NCI-H2227 (cell line): ENCODE data around the gene G6PC1.
"Not testable (repeated sequence)": the region's sequence is repeated elsewhere in the genome, so short reads cannot be mapped to it uniquely, and the experiment has no call there.

ENCODE experiments used
- DNase-seq: peaks from one replicate; lab custom pipeline; 2025; ENCODE audit not compliant: unreplicated experiment; lab: John Stamatoyannopoulos, UW

G6PC1 gene

DNA sequence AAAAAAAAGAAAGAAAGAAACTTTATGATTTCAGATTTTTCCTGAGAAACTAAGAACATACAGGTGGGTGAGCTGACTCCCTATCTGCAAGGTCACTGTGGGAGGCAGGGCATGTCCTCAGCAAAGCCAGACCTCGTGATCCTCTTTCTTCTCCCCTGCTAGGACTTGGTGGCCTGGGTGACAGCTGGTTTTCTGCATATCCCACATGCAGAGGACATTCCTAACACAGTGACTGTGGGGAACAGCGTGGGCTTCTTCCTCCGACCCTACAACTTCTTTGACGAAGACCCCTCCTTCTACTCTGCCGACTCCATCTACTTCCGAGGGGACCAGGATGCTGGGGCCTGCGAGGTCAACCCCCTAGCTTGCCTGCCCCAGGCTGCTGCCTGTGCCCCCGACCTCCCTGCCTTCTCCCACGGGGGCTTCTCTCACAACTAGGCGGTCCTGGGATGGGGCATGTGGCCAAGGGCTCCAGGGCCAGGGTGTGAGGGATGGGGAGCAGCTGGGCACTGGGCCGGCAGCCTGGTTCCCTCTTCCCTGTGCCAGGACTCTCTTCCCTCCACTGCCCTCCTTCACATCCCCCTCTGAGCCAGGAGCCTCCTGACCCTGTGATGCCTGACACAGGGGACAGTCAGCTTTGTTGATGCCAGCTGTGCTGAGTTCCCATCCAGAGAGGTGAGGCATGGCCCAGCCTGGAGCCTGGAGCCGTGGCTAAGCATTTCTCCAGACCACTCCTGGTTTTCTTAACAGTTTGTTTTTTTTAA, 26.5 kb upstream of the G6PC1 start:
- DNase-seq = not testable (repeated sequence)

DNA sequence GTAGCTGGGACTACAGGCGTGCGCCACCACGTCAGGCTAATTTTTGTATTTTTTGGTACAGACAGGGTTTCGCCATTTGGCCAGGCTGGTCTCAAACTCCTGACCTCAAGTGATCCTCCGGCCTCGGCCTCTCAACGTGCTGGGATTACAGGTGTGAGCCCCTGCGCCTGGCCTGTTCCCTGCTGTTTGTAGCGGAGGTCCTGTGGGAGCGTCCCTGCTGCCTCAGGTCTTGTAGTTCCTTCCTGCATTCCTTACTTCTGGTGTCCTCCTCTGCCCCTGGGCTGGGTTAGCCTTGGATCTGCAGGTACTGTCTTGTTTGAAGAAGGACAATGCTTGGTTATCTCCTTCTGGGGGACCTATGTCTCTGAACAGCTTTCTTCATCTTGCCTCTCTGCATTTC, 23.6 kb upstream of the G6PC1 start:
- no peak for DNase-seq

DNA sequence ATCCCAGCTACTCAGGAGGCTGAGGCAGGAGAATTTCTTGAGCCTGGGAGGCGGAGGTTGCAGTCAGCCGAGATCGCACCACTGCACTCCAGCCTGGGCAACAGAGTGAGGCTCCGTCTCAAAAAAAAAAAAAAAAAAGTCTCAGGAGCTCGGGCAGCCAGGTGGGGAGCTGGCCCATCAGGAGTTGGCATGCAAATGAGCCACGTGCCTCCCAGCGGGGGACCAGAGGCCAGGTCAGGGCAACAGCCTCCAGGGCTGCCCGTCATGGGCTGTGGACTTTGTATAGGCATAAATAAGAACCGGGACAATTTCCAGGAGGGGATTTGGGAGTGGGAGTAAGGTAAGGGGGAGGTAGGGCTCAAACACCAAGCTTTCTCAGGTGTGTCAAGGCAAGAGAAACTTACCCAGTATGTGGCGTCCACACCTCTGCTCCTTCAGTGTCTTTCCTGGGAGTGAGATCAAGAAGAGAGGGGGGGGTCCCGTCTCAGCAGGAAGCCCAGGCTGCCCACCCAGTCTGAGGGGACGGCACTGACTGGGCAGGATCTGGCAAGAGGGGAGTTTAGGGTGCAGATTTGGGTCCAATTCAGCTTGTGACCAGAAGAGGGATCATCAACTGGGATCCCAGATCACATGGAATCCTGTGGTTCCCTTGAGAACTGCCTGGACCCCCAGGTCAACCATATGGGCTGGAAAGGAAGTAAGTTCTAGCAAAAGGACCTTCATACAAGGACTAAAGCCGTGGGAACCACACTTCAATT, 22.3 kb upstream of the G6PC1 start:
- no peak for DNase-seq

DNA sequence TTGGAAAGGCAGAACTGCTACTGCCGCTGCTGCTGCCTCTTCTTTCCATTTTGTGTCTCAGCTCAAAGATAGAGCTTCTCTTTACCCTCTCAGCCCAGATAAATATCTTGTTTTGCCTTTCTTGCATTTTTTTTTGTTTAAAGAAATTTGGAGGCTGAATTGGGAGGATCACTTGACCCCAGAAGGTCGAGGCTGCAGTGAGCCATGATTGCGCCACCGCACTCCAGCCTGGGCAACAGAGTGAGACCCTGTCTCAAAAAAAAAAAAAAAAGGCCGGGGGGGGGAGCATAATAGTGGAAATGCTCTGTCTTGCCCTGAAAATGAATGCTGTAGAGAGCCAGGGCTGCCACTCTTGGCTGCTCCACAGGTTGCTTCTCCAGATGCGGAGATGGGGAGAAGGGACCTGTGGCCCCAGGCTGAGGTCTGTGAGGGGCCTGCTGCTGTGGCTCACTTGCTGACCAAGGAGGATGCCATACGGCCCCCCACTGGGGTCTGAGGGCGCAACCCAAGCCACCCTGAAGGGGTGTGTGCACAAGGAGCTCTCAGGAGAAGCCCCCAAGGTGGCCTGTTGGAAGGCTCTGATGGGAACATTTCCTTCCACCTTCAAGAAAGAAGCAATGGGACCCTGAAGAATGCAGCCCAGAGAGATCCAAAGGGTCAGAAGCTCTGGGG, 21.5 kb upstream of the G6PC1 start:
- no peak for DNase-seq

DNA sequence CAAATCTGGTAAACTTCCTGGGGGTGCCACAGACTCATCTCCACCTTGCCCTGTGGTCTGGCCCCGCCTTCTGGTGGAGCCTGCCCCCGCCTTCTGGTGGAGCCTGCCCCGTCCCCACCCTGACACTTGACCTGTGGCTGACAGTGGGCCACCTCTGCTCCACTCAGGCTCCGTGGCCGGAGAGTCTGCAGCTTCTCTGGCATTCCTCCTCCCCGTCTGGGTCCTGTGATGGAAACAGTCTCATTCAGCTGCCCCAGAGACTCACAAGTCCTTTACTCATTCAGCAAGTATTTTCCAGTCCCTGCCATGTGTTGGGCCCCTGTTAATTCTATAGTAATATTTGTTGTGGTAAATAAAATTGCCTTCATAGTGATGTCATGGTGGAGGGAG, 21.0 kb upstream of the G6PC1 start:
- no peak for DNase-seq

DNA sequence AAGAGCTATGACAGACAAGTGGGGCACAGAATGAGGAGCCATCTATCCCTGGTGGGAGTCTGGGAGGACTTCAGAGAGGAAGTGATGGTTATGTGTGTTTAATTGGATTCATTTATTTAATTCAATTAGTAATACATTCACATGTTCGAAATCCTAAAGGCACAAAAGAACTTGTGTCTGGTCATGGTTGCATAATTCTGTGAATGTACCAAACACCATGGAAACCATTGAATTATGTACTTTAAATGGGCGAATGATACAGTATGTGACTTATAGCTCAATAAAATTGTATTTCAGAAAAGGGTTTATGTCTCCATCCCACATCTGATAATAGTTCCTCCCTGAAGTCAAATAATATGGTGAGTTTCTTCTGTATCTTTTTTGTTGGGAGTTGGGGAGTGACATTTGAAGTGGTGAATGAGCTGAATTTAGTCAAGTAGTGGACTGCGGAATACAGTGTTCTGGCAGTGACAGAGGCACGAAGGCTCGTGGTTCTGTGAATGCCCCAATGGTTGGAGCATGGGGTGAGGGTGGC, 19.8 kb upstream of the G6PC1 start:
- DNase-seq = no peak

DNA sequence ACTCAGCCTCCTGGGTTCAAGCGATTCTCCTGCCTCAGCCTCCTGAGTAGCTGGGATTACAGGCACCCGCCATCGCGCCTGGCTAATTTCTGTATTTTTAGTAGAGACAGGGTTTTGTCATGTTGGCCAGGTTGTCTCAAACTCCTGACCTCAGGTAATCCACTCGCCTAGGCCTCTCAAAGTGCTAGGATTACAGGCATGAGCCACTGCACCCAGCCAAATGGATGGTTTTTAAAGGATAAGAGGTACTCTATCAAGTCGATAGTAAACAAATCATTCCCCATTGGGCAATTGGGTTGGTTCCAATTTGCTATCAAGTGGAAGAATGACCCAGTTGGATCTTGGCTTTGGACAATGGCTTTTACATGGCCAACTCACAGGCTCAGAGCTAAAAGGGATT, 18.9 kb upstream of the G6PC1 start:
- not testable (repeated sequence) for DNase-seq

DNA sequence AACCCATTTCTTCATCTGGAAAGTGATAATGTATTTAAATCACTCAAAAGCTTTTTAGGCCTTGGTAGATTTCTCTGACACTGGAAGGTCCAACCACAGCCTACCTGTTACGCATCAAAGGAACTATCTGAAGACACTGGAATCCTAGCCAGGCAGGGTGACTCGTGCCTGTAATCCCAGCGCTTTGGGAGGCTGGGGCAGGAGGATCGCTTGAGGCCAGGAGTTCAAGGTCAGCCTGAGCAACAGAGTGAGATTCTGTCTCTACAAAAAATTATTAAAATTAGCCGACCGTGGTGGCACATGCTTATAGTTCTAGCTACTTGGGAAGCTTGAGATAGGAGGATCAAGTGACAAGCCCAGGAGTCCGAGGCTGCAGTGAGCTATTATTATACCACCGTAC, 18.4 kb upstream of the G6PC1 start:
- DNase-seq = no peak

DNA sequence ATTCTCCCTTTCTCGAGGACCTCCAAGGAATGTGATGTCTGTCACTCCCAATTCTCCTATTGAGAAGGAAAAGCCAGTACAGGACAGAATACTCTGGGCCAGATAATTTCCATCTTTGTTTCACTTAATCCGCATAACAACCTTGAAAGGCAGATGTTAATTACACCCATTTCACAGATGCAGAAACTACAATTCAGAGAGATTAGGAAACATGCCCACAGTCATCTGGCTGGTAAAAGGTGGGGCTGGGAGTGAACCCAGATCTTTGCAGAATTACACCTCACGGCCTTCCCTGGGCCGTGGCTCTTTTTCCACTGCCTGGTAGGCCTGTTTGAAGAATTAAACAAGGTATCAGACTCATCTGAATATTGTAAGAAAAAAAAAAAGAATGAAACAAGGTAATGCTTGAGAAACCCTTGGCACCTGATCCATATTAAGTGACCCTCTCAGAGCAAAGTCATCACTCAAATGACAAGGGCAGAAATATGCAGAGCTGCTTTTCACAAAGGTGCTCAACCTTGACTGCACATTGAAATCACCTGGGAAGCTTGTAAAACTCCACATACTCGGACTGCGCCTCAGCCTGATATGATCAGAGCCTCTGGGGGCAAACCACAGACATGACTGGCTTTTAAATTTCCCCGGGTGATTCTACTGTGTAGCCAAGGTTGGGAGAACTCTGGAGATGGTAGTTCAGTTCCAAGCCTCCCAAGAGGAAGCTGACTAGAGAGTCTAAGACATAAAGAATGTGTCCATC, 16.6 kb upstream of the G6PC1 start:
- no peak for DNase-seq

DNA sequence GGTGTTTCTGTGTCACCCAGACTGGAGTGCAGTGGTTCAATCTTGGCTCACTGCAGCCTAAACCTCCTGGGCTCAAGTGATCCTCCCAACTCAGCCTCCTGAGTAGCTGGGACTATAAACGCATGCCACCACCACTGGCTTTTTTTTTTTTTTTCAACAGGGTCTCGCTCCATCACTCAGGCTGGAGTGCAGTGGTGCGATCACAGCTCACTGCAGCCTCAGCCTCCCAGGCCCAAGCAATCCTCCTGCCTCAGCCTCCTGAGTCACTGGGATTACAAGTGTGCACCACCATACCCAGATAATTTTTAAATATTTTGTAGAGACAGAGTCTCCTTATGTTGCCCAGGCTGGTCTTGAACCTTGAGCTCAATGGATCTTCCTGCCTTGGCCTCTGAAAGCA, 14.8 kb upstream of the G6PC1 start:
- not testable (repeated sequence) for DNase-seq

DNA sequence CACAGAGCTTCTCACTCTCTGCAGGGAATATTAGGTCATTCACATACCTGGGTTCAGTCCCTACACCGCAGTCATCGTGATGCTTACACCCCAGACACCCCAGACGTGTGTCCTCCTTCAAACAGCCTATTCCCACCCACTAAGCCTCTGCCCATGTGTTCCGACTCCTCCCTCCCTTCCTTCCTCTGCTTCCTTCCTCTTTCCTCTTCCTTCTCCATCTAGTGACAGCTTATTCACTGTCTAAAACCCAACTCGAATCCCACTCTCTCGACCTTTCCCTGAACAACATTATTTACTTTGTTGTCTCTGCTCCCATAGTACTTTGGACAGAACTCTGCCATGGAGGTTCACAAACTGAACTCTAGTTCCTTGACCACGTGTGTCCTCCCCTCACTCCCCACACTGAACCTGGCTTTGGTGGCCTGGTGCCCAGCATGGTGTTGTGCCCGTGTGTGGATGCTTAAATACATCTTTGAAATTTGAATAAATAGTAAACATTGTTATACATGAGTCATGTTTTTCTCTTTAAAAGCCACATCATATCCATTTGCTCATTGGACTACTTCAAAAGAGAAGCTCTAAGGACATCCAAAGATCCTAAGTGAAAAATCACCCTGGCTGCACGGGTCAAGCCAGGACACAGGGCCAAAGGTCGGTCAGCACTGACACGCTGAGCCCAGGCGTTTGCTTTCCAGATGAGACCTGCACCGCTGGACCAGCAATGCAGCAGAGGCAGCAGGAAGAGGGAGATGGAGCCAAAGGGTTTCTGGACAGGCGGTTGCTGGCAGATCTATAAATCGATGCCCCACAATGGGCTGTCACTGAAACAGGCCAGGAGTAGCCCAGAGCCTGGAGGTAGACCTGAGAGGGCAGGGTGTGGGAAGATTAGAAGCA, 14.1 kb upstream of the G6PC1 start:
- no peak for DNase-seq

DNA sequence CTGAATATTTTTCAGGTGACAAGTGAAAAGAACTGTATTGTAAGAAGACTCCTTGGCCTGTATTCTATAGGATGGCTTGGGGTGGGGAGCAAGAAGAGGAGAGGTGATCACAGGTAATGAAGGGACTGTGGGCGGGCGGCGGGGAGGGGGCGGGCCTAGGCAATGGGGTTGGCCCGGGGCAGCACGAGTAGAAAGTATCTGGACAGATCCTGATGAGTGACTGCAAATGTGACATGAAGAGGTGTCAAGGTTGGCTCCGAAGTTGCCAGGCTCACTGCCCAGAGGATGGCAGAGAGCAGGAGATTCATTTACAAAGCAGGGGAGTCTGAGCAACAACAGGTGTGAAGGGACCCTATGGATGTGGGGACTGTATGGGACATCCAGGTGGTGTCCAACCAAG, 10.8 kb upstream of the G6PC1 start:
- DNase-seq = no peak

DNA sequence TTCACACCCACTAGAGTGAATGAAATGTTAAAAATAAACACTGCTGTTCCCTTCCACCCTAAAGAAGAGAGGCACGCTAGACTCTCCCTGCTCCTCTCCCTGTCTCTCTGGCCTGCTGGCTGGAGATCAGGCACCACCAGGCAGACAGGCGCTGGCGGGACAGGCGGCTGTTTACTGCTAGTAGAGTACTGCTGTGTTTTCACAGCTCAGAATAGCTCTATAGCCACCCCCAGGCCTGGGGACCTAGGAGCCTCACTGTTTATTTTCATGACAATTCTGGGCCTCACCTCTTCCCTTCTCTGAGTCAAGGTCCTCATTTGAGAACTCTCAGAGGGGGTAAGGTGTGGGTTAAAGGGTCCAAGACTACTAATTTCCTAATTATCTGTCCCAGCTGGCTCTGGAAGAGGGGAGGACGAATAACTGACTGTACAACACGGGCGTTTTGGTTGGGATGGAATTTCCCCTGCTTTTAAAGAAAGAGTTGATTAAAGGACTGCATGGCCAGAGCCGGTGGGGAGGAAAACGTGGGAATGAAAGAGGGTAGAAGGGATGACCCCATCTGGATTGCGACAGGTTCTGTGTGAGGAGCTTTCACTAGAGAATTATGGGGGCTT, 9.0 kb upstream of the G6PC1 start:
- DNase-seq = no peak

DNA sequence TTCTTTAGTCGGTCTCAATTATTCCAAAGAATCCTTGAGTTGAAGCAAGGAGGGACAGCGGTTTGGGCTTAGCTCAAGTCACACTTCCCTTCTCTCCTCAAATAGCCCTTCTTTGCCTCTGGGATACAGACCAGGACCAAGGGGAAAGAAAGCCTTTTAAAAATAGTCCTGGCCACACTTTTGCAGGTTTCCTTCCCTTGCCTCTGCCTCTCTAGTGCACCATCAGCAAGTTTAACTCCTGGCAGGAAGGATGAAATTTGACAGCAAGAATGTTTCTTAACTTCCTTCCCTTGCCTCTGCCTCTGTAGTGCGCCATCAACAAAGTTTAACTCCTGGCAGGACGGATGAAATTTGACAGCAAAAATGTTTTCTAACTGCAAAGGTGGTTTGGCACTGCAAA, 7.2 kb upstream of the G6PC1 start:
- no peak for DNase-seq

DNA sequence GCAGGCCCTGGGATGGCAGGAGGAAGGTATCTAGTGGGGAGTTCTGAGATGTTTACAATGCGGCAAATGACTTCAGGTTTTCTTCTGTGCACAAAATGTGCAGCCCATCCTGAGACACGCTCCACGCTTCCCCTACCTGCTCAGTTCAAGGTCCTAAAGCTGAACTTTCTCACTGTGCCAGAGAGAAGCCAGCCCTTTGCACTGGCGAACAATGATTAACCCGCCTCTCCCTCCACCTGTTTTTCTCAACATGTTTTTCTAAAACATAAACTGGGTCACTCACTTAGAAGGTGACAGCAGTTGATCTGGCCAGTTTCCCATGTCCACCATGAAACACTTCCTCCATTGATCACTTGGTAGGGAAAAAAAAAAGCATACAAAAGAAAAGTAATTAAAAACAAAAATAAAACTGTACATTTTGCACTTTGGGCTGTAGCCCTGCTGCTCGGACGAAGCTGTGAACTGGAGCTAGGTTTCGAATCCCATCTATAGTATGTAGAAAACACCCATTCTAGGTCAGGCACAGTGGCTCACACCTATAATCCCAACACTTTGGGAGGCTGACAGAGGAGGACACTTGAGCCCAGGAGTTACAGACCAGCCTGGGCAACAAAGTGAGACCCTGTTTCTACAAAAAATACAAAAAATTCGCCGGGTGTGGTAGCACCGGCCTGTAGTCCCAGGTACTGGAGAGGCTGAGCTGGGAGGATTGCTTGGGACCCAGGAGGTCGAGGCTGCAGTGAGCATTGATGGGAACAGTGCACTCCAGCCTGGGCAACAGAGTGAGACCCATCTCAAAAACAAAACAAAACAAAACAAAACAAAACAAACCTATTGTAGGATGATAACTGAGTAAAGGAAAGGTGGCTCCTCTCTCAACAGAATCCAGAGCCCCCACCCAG, 6.1 kb upstream of the G6PC1 start:
- DNase-seq = no peak

DNA sequence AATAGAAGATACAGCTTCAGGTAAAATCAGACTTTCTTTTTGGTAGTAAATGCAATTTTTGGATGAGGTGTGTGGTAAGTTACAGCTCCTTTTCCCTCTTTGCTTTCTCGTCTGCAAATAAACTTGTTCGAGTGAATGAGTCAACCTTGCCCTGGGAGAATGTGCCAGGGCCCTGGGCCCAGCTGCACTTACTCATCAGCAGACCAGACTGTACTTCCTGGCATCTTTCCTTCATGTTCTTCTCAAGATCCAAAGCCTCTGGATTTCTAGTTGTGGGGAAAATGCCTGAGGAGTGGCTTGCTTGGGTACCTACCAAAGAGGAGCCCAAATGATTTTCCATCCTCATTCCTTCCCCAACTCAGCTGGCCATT, 5.4 kb upstream of the G6PC1 start:
- DNase-seq = no peak

DNA sequence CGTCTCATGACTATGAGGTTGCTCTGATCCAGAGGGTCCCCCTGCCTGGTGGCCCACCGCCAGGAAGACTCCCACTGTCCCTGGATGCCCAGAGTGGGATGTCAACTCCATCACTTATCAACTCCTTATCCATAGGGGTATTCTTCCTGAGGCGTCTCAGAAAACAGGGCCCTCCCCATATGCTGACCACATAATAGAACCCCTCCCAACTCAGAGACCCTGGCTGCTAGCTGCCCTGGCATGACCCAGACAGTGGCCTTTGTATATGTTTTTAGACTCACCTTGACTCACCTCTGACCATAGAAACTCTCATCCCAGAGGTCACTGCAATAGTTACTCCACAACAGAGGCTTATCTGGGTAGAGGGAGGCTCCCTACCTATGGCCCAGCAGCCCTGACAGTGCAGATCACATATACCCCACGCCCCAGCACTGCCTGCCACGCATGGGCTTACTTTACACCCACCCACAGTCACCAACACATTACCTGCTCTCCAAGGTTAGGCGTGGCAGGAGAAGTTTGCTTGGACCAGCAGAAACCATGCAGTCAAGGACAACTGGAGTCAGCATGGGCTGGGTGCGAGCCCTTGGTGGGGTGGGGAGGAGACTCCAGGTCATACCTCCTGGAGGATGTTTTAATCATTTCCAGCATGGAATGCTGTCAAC, 2.3 kb upstream of the G6PC1 start:
- no peak for DNase-seq

DNA sequence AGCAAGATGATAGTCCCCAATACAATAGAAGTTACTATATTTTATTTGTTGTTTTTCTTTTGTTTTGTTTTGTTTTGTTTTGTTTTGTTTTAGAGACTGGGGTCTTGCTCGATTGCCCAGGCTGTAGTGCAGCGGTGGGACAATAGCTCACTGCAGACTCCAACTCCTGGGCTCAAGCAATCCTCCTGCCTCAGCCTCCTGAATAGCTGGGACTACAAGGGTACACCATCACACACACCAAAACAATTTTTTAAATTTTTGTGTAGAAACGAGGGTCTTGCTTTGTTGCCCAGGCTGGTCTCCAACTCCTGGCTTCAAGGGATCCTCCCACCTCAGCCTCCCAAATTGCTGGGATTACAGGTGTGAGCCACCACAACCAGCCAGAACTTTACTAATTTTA, 618 bp upstream of the G6PC1 start:
- DNase-seq = not testable (repeated sequence)
